NB4 (cell line): Measurements from ENCODE around the gene RRP1B.

Experiments
- MYC ChIP-seq: IDR thresholded peaks from 2 replicates; pipeline ENCODE4 v1.6.1; 2011; ENCODE audit warnings: low read depth, low read length
- POLR2A ChIP-seq: IDR thresholded peaks from 2 replicates; pipeline ENCODE4 v1.6.1; 2011; ENCODE audit warnings: mild to moderate bottlenecking; ENCODE audit not compliant: insufficient read length; ENCODE audit errors: extremely low read depth
- TF ChIP-seq, protein P1 (sequence below): IDR thresholded peaks from one replicate; pipeline ENCODE4 v1.5.1; 2012; ENCODE audit warnings: low read depth, low read length
- TF ChIP-seq, protein P2 (sequence below): IDR thresholded peaks from 2 replicates; pipeline ENCODE4 v1.6.1; 2011; ENCODE audit warnings: low read depth, low read length

DNA sequence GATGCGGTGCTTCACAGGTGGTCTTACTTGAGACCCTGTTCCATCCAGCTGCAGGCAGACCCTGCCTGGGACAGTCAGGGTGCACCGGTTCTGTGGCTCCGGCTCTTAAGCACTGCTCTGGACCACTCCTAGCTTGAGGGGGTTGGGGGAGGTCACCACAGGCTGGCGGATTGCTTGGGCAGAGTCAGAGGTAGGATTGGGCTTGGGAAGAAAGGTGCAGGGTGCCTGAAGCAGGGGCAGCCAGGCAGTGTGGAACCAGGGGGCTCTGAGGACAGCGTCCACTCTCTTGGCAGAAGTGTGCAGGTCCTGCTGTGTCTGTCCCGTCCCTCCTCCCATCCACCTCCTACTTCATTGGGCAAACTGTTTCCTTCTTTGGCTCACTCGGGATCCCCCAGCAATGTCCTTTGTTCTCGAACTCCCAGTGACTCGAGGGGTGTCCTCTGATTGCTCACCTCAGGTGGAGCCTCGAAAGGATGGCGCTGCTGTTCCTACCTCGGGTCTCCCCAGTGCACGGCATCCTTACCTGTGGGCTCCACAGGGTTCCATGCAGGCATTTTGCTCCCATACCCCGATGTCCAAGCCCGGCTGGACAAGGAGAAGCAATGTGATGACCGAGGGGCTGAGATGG lies 61.3 kb downstream of the RRP1B start:
- TF ChIP-seq, protein P1, sequence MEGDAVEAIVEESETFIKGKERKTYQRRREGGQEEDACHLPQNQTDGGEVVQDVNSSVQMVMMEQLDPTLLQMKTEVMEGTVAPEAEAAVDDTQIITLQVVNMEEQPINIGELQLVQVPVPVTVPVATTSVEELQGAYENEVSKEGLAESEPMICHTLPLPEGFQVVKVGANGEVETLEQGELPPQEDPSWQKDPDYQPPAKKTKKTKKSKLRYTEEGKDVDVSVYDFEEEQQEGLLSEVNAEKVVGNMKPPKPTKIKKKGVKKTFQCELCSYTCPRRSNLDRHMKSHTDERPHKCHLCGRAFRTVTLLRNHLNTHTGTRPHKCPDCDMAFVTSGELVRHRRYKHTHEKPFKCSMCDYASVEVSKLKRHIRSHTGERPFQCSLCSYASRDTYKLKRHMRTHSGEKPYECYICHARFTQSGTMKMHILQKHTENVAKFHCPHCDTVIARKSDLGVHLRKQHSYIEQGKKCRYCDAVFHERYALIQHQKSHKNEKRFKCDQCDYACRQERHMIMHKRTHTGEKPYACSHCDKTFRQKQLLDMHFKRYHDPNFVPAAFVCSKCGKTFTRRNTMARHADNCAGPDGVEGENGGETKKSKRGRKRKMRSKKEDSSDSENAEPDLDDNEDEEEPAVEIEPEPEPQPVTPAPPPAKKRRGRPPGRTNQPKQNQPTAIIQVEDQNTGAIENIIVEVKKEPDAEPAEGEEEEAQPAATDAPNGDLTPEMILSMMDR, result no peak
- no peak for TF ChIP-seq POLR2A
- TF ChIP-seq MYC, result no peak
- TF ChIP-seq, protein P2, sequence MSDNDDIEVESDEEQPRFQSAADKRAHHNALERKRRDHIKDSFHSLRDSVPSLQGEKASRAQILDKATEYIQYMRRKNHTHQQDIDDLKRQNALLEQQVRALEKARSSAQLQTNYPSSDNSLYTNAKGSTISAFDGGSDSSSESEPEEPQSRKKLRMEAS, result no peak
